Activated CD4-positive, CD25-positive, alpha-beta regulatory T cell treated with anti-CD3 and anti-CD28 coated beads, Interleukin-2, amount 50 U/mL, for 24 hours (primary cell): ENCODE results near the gene KIF24.
"Not testable (repeated sequence)": the region's sequence is repeated elsewhere in the genome, so short reads cannot be mapped to it uniquely, and the experiment has no call there.

Source experiments
- ATAC-seq, 2 donors: fragments of 150-1000 bp; cut with Tn5 transposase; one replicate each; pipeline ENCODE4 v1.10.0; 2021; ENCODE audit warnings: mild to moderate bottlenecking in 1 of 2, moderate library complexity in 1 of 2

The KIF24 gene

GRCh38 chr9:34326690-34327089 is 2.4 kb downstream of the KIF24 start:
- ATAC-seq, result no peak

GRCh38 chr9:34322899-34323591 is 6.0 kb downstream of the KIF24 start:
- no peak for ATAC-seq

GRCh38 chr9:34321451-34321850 is 7.6 kb downstream of the KIF24 start:
- ATAC-seq, result no peak

GRCh38 chr9:34318163-34318790 is 10.8 kb downstream of the KIF24 start:
- ATAC-seq, result no peak

- ATAC-seq, result no peak
Observed at GRCh38 chr9:34317436-34317835, 11.6 kb downstream of the KIF24 start.

- ATAC-seq, result no peak
Observed at GRCh38 chr9:34311499-34312185, 17.4 kb downstream of the KIF24 start.

- no peak for ATAC-seq
Observed at GRCh38 chr9:34310215-34310614, 18.9 kb downstream of the KIF24 start.

GRCh38 chr9:34308316-34308715 is 20.8 kb downstream of the KIF24 start:
- ATAC-seq, result not testable (repeated sequence)

- ATAC-seq, result not testable (repeated sequence)
Observed at GRCh38 chr9:34301064-34301463, 28.0 kb downstream of the KIF24 start.

GRCh38 chr9:34292552-34292951 is 36.5 kb downstream of the KIF24 start:
- no peak for ATAC-seq

- no peak for ATAC-seq
Observed at GRCh38 chr9:34291423-34291822, 37.6 kb downstream of the KIF24 start.

GRCh38 chr9:34291023-34291422 is 38.0 kb downstream of the KIF24 start:
- ATAC-seq, result no peak

- ATAC-seq, result no peak
Observed at GRCh38 chr9:34289159-34289558, 39.9 kb downstream of the KIF24 start.

- no peak for ATAC-seq
Observed at GRCh38 chr9:34282096-34282495, 47.0 kb downstream of the KIF24 start.

- ATAC-seq, result no peak
Observed at GRCh38 chr9:34279411-34279810, 49.7 kb downstream of the KIF24 start.
